Measurements from ENCODE around the gene NNMT.

NNMT gene

DNA sequence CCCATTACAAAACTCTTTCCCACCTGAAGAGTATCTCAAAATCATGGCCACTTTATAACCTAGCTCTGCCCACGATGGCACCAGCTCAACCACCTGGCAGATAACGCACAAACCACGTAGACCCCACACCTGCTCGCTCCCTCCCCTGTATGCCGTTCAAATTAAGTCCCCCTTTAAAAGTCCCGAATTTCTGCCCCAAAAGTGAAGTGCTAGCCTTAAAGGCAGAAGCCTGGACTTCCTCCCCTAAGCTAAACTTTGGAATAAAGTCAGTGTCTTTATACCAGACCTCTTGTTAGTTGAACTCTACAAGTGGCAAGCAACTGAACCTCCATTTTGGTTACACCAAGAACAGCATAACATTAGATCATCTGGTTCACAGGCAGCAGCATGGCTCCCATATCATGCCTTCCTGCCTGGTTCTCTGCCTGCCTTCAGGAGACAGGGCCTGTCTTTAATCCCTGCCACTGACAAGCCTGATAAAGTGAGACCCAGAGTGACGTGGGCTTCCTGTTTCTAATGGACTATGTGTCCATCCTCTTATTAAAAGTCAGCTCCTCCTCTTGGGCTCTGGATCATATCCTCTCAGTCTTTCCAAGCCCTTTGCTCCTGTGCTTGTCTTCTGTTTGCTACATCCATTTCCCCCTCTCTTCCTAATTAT, 32.6 kb upstream of the NNMT start:
- DNase-seq: no peak

GRCh38 chr11:114264381-114264780, 31.8 kb upstream of the NNMT start:
- no peak for DNase-seq

GRCh38 chr11:114265122-114265878, 30.9 kb upstream of the NNMT start:
- no peak for DNase-seq

DNA sequence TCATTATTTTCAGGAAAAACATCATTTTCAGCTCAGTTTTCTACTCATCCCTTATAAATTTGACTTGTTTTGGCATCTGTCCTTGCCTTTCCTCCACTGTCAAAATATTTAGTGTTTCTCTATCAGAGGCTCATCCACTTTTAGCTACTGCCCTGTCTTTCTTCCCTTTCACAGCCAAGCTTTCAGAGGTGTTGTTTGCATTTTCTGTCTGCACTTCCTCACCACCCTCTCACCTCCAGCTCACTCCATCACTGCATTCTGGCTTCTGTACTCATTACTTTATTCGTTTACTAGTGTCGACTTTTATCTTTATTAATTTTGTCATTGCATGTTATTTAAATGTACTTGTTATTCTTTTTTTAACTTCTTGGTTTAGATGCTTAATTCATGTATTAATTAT, 26.7 kb upstream of the NNMT start:
- no peak for DNase-seq

DNA sequence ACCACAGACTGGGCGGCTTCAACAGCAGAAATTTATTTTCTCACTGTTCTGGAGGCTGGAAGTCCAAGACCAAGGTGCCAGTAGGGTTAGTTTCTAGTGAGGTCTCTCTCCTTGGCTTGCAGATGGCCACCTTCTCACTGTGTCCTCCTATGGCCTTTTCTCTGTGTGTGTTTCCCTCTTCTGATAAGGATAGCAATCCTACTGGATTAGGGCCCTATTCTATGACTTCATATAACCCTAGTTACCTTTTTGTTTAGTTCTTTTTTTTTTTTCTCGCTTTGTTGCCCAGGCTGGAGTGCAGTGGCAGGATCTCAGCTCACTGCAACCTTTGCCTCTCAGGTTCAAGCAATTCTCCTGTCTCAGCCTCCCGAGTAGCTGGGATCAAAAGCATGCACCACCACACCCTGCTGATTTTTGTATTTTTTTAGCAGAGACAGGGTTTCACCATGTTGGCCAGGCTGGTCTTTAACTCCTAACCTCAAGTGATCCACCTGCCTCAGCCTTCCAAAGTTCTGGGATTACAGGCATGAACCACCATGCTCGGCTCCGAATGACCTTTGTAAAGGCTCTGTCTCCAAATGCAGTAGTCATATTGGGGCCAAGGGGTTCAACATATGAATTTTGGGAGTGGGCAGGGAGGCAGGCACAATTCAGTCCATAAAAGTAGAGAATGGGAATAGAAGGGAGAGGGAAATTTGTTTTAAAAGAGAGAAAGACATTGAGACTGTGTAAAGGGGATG, 25.5 kb upstream of the NNMT start:
- DNase-seq: no peak

- no peak for DNase-seq
Measured at GRCh38 chr11:114271316-114271715, 24.9 kb upstream of the NNMT start.

DNA sequence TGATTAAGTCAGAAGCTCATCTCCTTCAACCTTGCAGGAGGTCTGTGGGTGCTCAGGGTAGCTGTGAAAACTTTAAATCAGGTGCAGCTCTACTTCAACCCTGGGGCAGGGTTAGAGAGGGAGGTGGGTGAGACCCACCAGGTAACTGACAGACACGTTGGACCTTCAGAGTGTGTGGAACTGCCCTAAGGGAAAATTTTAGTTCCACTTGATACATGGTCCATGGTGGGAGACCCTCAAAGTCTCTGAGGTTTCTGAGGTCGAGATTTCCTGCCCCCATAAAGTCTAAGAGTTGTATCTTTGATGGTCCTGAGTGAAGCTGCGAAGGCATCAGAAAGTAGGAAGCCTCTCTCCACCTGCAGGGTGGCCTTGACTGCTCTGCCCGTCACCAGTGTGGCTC, 23.9 kb upstream of the NNMT start:
- no peak for DNase-seq

- DNase-seq: no peak
Measured at GRCh38 chr11:114273071-114273470, 23.1 kb upstream of the NNMT start.

DNA sequence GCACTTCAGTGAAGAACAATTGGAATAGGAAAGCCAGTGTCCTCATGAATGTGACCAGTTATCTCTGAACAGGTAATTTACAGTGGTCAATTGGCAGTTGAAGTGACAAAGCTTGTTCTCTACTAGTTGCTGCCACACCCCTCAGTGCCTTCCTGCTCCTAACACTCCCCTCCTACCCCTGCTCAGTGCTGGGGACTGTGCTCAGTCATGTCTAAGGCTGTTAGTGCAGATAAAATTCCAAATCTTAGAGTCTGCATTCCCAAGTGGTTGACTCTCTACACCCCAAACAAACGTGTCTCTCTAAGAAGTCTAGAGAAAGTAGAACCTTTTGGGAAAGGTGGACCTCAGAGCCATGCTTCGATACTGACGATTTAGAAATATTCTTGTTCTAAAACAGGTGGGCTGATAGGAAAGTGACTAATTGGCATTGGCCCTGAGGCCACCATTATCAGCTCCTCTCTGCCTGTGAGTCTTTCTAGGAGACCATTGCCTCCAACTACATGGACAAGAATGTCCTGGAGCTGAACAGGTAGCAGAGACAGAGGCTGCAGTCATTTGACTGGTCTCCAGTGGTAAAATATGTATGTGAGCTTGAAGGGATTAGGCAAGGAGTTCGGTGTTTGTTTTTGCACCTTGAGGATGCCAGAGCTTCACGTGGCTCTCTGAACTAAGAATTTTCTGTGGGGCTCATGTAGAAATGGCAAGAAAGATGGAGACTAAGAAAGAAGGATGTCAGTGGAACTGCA, 22.1 kb upstream of the NNMT start:
- no peak for DNase-seq

DNA sequence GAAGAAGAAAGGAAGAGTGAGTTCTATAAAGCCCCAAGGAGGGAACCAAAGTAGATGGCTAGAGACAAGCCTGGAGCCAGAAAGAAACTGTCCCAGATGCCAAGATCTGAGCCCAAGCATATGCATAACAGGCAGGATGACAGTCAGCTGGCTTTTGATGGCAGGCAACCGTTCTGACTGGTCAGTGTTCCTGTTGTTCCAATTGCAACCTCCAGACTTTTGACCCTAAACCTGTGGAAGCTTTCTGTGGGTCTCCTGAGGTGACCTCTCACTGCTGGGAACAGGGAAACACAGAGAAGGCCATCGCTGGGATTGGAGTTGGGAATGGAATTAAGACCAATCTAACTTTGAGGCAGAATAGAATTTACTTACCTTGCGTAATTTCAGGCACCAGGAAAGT, 21.6 kb upstream of the NNMT start:
- no peak for DNase-seq

GRCh38 chr11:114275280-114275679, 20.9 kb upstream of the NNMT start:
- no peak for DNase-seq

DNA sequence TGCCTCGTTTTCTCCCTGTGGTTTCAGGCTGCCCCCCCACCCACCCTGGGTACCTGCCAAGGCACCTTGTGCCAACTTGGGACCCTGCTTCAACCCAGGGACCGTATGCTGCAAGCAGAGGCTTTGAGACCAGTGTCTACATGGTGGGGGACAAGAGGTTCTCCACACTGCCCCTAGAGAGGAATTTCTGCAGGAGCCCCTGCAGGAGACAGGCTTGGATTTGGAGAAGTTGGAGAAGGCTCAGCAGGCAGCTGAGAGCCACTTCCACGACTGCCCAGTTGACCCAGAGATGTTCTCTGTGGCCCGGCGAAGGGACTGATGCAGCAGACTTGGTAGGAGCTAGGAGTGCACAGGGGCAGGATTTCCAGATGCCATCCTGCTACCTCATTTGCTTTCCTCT, 20.1 kb upstream of the NNMT start:
- DNase-seq: no peak

DNA sequence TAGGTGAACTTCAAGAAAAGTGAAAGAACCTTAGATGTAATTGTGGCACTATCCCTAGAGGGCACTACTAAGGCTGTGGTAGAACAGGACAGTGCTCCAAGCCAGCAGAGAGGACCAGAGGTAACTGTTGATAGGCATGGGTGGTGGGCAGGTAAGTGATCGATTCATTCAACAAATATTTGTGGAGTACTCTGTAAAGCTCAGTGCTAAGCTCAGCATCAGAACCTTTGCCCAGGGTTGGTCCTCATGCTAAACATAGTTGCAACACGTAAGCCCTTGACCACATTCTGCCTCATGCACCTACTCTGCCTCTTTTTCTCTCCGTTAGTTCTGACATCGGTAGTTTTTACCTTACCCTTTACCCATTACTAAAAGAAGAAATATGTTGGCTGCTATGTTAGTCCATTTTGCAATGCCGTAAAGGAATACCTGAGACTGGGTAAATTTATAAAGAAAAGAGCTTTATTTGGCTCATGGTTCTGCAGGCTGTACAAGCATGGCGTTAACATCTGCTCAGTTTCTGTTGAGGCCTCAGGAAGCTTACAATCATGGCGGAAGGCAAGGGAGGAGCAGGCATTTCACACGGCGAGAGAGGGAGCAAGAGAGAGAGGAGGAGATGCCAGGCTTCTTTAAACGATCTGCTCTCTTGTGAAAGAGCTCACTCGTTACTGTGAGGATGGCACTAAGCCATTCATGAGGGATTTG, 18.4 kb upstream of the NNMT start:
- DNase-seq: no peak

- DNase-seq: no peak
Measured at GRCh38 chr11:114278342-114279065, 17.7 kb upstream of the NNMT start.

- no peak for DNase-seq
Measured at GRCh38 chr11:114279792-114280546, 16.2 kb upstream of the NNMT start.

DNA sequence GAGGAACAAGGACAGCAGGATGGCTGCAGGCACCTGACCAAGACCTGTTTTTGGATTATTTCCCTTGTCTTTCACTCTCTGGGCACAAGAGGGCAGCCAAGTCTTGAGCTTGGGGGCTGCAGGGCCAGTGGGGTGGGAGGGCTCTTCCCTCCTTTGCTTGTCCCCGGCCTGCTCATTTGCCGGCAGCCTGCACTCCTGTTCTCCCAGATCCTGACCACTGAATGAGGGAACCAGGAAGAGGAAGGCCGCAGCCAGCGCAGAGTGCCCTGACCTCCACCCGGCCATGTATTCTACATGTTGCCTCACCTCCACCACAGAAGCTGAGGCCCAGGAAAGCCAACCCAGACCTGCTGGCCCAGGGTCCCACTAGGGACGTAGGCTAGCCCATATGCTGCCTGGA, 15.5 kb upstream of the NNMT start:
- DNase-seq: peak; percentile 10

GRCh38 chr11:114281388-114281956, 14.7 kb upstream of the NNMT start:
- no peak for DNase-seq

DNA sequence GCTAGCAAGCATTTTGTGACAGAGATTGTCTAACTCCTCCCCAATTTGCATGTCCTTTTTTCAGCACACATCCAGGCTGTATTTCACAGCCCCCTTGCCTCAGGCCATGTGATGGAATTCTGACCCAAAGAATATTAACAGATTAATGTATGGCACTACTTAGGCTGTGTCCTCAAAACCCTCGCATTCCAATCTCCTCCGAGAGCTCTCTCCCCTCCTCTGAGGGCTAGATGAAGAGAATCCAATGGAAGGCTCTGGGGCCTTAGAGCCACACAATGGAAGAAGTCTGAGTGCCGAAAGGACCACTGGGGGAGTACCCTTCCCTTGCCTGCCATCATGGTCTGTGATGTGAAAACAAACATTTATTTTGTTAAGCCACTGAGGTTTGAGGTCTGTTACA, 13.7 kb upstream of the NNMT start:
- DNase-seq: no peak

- no peak for DNase-seq
Measured at GRCh38 chr11:114283422-114283821, 12.8 kb upstream of the NNMT start.

GRCh38 chr11:114284021-114284420, 12.2 kb upstream of the NNMT start:
- peak; percentile 10 for DNase-seq

GRCh38 chr11:114284914-114285313, 11.3 kb upstream of the NNMT start:
- DNase-seq: no peak

Measured in NCI-H1694 treated with DMSO at 0.1 percent for 48 hours (cell line).